ENCODE results near the gene IGSF21.

DNA sequence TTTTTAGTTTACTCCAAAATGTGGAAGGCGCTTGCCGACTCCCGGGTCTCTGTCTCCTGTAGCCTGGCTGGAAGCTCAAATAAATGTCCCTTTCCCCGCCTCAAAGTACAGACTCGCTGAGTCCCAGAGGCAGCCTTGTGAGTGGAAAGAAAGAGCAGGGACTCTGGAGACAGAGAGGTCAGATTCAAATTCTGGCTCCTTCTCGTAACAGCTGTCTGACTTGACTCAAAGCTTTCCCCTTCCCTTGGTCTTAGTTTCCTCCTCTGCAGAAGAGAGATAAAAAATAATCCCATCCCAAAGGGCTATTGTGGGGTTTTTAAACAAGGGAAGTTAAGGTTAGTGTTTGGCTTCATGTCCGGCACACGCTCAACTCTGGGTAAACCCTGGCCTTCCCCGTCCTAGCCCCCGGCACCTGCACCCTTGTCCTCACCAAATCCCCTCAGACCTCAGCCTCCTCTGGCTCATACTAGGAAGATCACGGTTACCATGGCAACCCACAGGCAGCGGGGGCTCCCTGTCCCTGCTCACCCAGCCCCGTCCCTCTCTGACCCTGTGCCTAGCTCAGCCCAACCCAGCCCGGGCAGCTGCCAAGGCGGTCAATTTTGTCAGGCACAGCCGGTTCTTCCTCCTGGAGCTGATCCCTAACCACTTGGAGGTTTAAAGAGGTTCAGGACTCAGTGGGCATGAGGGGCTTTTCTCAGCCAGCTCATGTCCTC is 49.2 kb upstream of the IGSF21 start:
- TF ChIP-seq MYC (IDR thresholded peaks at IDR 0.05; ENCODE audit: borderline replicate concordance, low read length), result no peak
- TF ChIP-seq POLR2A (IDR thresholded peaks at IDR 0.05; ENCODE audit: low read length), result no peak
- TF ChIP-seq, protein P1, sequence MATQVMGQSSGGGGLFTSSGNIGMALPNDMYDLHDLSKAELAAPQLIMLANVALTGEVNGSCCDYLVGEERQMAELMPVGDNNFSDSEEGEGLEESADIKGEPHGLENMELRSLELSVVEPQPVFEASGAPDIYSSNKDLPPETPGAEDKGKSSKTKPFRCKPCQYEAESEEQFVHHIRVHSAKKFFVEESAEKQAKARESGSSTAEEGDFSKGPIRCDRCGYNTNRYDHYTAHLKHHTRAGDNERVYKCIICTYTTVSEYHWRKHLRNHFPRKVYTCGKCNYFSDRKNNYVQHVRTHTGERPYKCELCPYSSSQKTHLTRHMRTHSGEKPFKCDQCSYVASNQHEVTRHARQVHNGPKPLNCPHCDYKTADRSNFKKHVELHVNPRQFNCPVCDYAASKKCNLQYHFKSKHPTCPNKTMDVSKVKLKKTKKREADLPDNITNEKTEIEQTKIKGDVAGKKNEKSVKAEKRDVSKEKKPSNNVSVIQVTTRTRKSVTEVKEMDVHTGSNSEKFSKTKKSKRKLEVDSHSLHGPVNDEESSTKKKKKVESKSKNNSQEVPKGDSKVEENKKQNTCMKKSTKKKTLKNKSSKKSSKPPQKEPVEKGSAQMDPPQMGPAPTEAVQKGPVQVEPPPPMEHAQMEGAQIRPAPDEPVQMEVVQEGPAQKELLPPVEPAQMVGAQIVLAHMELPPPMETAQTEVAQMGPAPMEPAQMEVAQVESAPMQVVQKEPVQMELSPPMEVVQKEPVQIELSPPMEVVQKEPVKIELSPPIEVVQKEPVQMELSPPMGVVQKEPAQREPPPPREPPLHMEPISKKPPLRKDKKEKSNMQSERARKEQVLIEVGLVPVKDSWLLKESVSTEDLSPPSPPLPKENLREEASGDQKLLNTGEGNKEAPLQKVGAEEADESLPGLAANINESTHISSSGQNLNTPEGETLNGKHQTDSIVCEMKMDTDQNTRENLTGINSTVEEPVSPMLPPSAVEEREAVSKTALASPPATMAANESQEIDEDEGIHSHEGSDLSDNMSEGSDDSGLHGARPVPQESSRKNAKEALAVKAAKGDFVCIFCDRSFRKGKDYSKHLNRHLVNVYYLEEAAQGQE (IDR thresholded peaks at IDR 0.05), result no peak
- TF ChIP-seq POLR2AphosphoS2 (conservative IDR thresholded peaks at IDR 0.05; ENCODE audit: low read length), result no peak
- TF ChIP-seq, protein P2, sequence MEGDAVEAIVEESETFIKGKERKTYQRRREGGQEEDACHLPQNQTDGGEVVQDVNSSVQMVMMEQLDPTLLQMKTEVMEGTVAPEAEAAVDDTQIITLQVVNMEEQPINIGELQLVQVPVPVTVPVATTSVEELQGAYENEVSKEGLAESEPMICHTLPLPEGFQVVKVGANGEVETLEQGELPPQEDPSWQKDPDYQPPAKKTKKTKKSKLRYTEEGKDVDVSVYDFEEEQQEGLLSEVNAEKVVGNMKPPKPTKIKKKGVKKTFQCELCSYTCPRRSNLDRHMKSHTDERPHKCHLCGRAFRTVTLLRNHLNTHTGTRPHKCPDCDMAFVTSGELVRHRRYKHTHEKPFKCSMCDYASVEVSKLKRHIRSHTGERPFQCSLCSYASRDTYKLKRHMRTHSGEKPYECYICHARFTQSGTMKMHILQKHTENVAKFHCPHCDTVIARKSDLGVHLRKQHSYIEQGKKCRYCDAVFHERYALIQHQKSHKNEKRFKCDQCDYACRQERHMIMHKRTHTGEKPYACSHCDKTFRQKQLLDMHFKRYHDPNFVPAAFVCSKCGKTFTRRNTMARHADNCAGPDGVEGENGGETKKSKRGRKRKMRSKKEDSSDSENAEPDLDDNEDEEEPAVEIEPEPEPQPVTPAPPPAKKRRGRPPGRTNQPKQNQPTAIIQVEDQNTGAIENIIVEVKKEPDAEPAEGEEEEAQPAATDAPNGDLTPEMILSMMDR (IDR thresholded peaks at IDR 0.05), result no peak
- TF ChIP-seq, protein P3, sequence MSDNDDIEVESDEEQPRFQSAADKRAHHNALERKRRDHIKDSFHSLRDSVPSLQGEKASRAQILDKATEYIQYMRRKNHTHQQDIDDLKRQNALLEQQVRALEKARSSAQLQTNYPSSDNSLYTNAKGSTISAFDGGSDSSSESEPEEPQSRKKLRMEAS (IDR thresholded peaks at IDR 0.05), result no peak
- TF ChIP-seq, protein P4, sequence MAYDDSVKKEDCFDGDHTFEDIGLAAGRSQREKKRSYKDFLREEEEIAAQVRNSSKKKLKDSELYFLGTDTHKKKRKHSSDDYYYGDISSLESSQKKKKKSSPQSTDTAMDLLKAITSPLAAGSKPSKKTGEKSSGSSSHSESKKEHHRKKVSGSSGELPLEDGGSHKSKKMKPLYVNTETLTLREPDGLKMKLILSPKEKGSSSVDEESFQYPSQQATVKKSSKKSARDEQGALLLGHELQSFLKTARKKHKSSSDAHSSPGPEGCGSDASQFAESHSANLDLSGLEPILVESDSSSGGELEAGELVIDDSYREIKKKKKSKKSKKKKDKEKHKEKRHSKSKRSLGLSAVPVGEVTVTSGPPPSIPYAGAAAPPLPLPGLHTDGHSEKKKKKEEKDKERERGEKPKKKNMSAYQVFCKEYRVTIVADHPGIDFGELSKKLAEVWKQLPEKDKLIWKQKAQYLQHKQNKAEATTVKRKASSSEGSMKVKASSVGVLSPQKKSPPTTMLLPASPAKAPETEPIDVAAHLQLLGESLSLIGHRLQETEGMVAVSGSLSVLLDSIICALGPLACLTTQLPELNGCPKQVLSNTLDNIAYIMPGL (CRISPR knock-in tag; IDR thresholded peaks at IDR 0.05; ENCODE audit: borderline replicate concordance), result no peak
- TF ChIP-seq RAD21 (conservative IDR thresholded peaks at IDR 0.05 in 1 of 2, IDR thresholded peaks at IDR 0.05 in 1 of 2), result no peak
- TF ChIP-seq, protein P5, sequence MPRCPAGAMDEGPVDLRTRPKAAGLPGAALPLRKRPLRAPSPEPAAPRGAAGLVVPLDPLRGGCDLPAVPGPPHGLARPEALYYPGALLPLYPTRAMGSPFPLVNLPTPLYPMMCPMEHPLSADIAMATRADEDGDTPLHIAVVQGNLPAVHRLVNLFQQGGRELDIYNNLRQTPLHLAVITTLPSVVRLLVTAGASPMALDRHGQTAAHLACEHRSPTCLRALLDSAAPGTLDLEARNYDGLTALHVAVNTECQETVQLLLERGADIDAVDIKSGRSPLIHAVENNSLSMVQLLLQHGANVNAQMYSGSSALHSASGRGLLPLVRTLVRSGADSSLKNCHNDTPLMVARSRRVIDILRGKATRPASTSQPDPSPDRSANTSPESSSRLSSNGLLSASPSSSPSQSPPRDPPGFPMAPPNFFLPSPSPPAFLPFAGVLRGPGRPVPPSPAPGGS (IDR thresholded peaks at IDR 0.05), result no peak
- no peak for TF ChIP-seq EP300 (IDR thresholded peaks at IDR 0.05)
- TF ChIP-seq MAZ (IDR thresholded peaks at IDR 0.05; ENCODE audit: borderline replicate concordance, low read depth, low read length), result no peak
- no peak for TF ChIP-seq SMC3 (IDR thresholded peaks at IDR 0.05)
- no peak for TF ChIP-seq ESRRA (IDR thresholded peaks at IDR 0.05; ENCODE audit: borderline replicate concordance, low read length)
